Activated CD4-positive, alpha-beta T cell treated with anti-CD3 and anti-CD28 coated beads for 36 hours (primary cell): ENCODE measurements around the gene TGM2. TPM values are rescaled to one million over a fixed set of nuclear protein-coding genes. Genes with fewer than 3 reads are reported as not detected.
A peak's percentile ranks its signal among the peaks of the same experiment; 100 is the strongest.

Experiments
- ATAC-seq: fragments of 200-7000 bp; cut with Tn5 transposase; one replicate; pipeline ENCODE4 v1.10.0; 2021; ENCODE audit warnings: mild to moderate bottlenecking, moderate library complexity
- CTCF ChIA-PET: fragments of 350-600 bp; sonication (Branson Sonifier 250); formaldehyde crosslinking; loops from one replicate; lab custom pipeline; 2021; ENCODE audit warnings: antibody characterized with exemption; lab: Charles Lee
- POLR2A ChIA-PET: fragments of 350-600 bp; sonication (Branson Sonifier 250); formaldehyde crosslinking; loops from one replicate; lab custom pipeline; 2021; ENCODE audit warnings: antibody characterized with exemption, inconsistent platforms; lab: Charles Lee
- DNase-seq: peaks from one replicate; pipeline ENCODE4 v3.0.0-alpha.2; 2020
- H3K27ac Mint-ChIP-seq: one replicate; pipeline ENCODE4 v1.8.0; 2021; ENCODE audit warnings: mixed read lengths
- H3K27me3 Mint-ChIP-seq: one replicate; pipeline ENCODE4 v1.8.0; 2021; ENCODE audit warnings: mixed read lengths
- H3K36me3 Mint-ChIP-seq: one replicate; pipeline ENCODE4 v1.8.0; 2021; ENCODE audit warnings: low read depth, mixed read lengths
- H3K4me1 Mint-ChIP-seq: one replicate; pipeline ENCODE4 v1.8.0; 2021; ENCODE audit warnings: mixed read lengths
- H3K4me3 Mint-ChIP-seq: one replicate; pipeline ENCODE4 v1.8.0; 2021; ENCODE audit warnings: mild to moderate bottlenecking, moderate library complexity, mixed read lengths
- H3K9me3 Mint-ChIP-seq: one replicate; pipeline ENCODE4 v1.8.0; 2021; ENCODE audit warnings: low read depth, mixed read lengths
- intact Hi-C, 2 experiments: fragments of 100-400 bp; cut with DNase I in 1 of 2; cut with micrococcal nuclease in 1 of 2; formaldehyde crosslinking; loops; one replicate each; pipeline versions ENCODE4 v1.14.2 to v1.15.1; 2022 to 2024; cut with DNase I, micrococcal nuclease
- total RNA-seq, 2 experiments: library from RNA; stranded (reverse); gene quantifications; one replicate each; pipeline ENCODE4 v1.2.3, GENCODE V29; 2021

The TGM2 gene
- total RNA-seq, result under 1 TPM; 0.04 to 0.09 TPM

GRCh38 chr20:38165089-38165965 lies at the start of gene TGM2:
TGM2 (minus strand) TSS chr20:38165270; CDS start chr20:38165198, 72 bp downstream.
- H3K4me1 Mint-ChIP-seq, result peaks cover 8% of the 10 kb centered on the region
- ChIA-PET CTCF (interaction anchor here (0.6 to 2.5 kb wide), 6 partner anchors 10 to 1733 kb away, joined by 3 to 10 read pairs (median 3); no protein-coding TSS in a partner anchor), POLR2A (no interaction called here)
- intact Hi-C loops, result loop anchor here (1.0 to 5.0 kb wide), 5 partner anchors 57 to 601 kb away; no protein-coding TSS in a partner anchor
- H3K27ac Mint-ChIP-seq, result no peak within 1 kb of the TSS
- no peaks in the 10 kb centered on the region for H3K36me3 Mint-ChIP-seq
- ATAC-seq (peak; percentile 77), DNase-seq (peak; percentile 68)
- peaks cover 20% of the 10 kb centered on the region for H3K27me3 Mint-ChIP-seq
- H3K4me3 Mint-ChIP-seq, result no peak within 1 kb of the TSS
- no peaks in the 10 kb centered on the region for H3K9me3 Mint-ChIP-seq

DNA sequence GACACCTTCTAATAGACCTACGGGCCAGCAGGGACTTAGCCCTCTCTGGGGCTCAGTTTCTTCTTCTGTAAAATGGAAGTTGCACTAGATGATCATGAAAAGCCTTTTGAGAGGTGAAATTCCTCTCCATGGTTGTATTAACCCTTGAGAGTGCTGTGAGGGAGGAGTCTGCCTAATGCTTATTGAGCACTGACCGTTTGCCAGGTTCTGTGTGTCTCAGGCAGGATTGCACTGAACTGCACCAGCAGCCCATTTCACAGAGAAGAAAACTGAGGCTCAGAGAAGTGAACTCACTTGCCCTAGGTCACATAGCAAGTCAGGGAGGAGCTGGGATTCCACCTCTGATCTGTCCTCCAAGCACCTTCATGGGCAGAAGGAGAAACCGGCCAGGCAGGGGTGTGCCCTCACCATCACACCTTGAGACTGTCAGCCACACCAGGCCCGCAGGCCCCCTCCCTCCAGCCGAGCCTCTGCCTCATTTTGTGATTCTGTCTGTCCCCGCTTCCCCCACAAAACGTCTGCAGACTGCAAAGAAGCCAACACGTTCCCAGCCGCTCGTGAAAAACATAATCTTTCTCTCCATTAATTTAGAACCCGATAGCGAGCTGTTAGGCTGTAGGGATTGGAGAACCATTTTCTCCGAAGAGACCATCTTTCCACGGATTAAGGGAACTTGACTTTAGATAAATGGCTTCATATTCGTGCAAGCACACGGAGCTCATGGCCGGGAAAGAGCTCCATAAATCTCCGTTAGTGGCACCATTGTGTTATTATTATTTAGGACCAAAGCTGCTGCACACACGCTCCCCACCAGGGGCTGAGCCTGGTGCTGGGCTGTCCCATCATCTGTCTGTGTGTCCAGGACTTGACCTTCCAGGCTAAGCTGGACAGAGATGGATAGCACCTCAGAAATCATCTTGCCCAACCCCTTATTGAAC lies 49.5 kb upstream of the TGM2 start:
- Mint-ChIP-seq H3K4me1 (no peaks in the 10 kb centered on the region), H3K4me3 (no peak overlapping the region), H3K36me3 (no peaks in the 10 kb centered on the region), H3K27ac (no peak overlapping the region), H3K27me3 (no peaks in the 10 kb centered on the region), H3K9me3 (no peaks in the 10 kb centered on the region)
- ChIA-PET CTCF (no interaction called here), POLR2A (no interaction called here)
- ATAC-seq (no peak), DNase-seq (no peak)
- intact Hi-C loops, result no loop called here

GRCh38 chr20:38213607-38213940 lies 48.5 kb upstream of the TGM2 start:
- DNase-seq (no peak), ATAC-seq (no peak)
- ChIA-PET CTCF (interaction anchor here (0.8 to 1.6 kb wide), 2 partner anchors 10 to 12 kb away, joined by 3 to 4 read pairs; no protein-coding TSS in a partner anchor), POLR2A (no interaction called here)
- intact Hi-C loops, result no loop called here
- Mint-ChIP-seq H3K36me3 (no peaks in the 10 kb centered on the region), H3K27ac (no peak overlapping the region), H3K27me3 (peaks cover under 1% of the 10 kb centered on the region), H3K4me3 (no peak overlapping the region), H3K4me1 (no peaks in the 10 kb centered on the region), H3K9me3 (no peaks in the 10 kb centered on the region)

GRCh38 chr20:38212806-38213606 lies 47.9 kb upstream of the TGM2 start:
- no peaks in the 10 kb centered on the region for H3K4me1 Mint-ChIP-seq
- intact Hi-C loops, result no loop called here
- ATAC-seq (no peak), DNase-seq (no peak)
- no peak overlapping the region for H3K4me3 Mint-ChIP-seq
- ChIA-PET POLR2A (interaction anchor here (0.6 kb wide), 1 partner anchor 21 kb away, joined by 4 read pairs; no protein-coding TSS in a partner anchor), CTCF (interaction anchor here (0.8 to 1.6 kb wide), 2 partner anchors 11 to 13 kb away, joined by 3 to 4 read pairs; no protein-coding TSS in a partner anchor)
- no peak overlapping the region for H3K27ac Mint-ChIP-seq
- no peaks in the 10 kb centered on the region for H3K36me3 Mint-ChIP-seq
- H3K27me3 Mint-ChIP-seq, result peaks cover 3% of the 10 kb centered on the region
- no peaks in the 10 kb centered on the region for H3K9me3 Mint-ChIP-seq

DNA sequence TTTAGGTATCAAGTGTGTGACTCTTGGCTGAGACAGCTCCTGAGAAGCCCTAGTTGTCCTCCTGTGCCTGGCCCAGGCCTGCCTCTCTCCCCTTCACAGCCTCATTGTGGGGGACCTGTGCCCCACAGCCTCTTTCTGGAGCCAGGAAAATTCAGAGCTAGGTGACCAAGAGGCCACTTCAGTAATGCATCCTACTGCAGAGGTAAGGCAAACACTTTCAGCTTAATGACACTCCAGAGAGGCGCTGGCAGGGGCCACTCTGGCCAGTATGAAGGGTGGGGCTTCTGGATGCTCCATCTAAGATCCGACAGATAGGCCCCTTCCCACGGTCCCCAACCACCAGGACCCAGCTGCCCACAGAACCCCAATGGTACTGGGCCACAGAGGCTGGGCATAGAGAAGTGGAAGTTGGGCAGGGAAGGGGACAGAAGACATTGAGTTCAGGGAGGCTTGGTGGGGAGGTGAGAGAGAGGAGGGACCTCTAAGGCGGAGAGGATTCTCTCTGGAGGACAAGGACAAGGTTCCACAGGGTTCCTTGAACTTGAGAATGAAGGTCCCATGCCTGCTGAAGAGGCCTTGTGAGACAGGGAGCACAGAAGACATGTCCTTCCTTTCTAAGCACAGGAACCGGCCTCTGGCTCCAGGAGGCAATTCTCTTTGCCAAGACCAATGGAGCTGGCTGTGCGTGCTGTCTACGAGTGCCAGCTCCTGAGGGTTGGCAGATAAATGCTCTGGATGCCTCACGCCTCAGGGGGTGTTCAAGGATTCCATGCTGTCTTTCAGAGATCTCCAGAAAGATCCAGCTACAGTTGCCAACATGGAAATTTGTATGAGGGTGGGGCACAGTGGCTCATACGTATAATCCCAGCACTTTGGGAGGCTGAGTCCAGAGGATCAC lies 46.4 kb upstream of the TGM2 start:
- ChIA-PET POLR2A (no interaction called here), CTCF (interaction anchor here (1.4 kb wide), 1 partner anchor 10 kb away, joined by 7 read pairs; no protein-coding TSS in a partner anchor)
- Mint-ChIP-seq H3K9me3 (no peaks in the 10 kb centered on the region), H3K27ac (no peak overlapping the region), H3K4me3 (no peak overlapping the region), H3K36me3 (no peaks in the 10 kb centered on the region), H3K4me1 (no peaks in the 10 kb centered on the region), H3K27me3 (peaks cover 3% of the 10 kb centered on the region)
- intact Hi-C loops, result no loop called here
- no peak for DNase-seq
- ATAC-seq, result no peak

GRCh38 chr20:38210741-38211140 lies 45.7 kb upstream of the TGM2 start:
- H3K27ac Mint-ChIP-seq, result no peak overlapping the region
- peaks cover 3% of the 10 kb centered on the region for H3K27me3 Mint-ChIP-seq
- ATAC-seq (no peak), DNase-seq (no peak)
- no peak overlapping the region for H3K4me3 Mint-ChIP-seq
- no peaks in the 10 kb centered on the region for H3K9me3 Mint-ChIP-seq
- H3K36me3 Mint-ChIP-seq, result no peaks in the 10 kb centered on the region
- CTCF ChIA-PET, result interaction anchor here (1.0 to 1.3 kb wide), 2 partner anchors 10 to 12 kb away, joined by 5 read pairs; no protein-coding TSS in a partner anchor
- intact Hi-C loops, result no loop called here
- H3K4me1 Mint-ChIP-seq, result no peaks in the 10 kb centered on the region
- POLR2A ChIA-PET, result no interaction called here

DNA sequence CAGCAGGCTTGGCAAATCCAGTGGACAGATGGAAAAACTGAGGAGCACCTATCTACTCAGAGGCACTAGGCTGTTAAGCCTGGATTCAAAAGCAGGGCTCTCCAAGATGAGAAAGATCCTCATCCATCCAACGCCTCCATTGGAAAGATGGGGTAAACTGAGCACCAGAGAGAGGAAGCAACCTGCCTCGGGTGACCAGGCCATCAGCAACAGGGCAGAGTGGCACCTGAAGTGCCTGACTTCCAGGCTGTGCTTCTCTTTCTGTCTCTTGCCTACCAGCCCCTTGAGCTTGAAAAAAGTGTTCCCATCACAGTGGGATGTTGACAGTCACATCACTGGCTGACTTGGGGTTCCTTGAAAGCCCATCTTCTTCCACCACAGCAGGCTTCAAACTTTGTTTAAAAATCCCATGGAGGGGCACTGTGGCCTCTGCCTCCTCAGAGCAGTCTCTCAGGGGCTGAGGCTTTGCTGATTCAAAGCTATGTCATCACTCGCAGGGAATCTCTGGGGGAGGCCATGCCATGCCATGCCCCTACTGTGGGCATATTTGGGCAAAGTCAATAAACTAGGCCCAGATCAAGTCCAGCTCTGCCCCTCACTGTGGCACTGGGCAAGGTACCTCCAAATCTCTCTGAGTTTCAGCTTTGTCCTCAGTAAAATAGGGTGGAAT lies 44.8 kb upstream of the TGM2 start:
- Mint-ChIP-seq H3K27ac (no peak overlapping the region), H3K4me3 (no peak overlapping the region), H3K27me3 (peaks cover 3% of the 10 kb centered on the region), H3K4me1 (no peaks in the 10 kb centered on the region), H3K9me3 (no peaks in the 10 kb centered on the region), H3K36me3 (no peaks in the 10 kb centered on the region)
- POLR2A ChIA-PET, result no interaction called here
- intact Hi-C loops, result no loop called here
- ATAC-seq (no peak), DNase-seq (no peak)
- CTCF ChIA-PET, result interaction anchor here (0.7 to 1.5 kb wide), 5 partner anchors 11 to 262 kb away, joined by 3 to 5 read pairs (median 4); no protein-coding TSS in a partner anchor

DNA sequence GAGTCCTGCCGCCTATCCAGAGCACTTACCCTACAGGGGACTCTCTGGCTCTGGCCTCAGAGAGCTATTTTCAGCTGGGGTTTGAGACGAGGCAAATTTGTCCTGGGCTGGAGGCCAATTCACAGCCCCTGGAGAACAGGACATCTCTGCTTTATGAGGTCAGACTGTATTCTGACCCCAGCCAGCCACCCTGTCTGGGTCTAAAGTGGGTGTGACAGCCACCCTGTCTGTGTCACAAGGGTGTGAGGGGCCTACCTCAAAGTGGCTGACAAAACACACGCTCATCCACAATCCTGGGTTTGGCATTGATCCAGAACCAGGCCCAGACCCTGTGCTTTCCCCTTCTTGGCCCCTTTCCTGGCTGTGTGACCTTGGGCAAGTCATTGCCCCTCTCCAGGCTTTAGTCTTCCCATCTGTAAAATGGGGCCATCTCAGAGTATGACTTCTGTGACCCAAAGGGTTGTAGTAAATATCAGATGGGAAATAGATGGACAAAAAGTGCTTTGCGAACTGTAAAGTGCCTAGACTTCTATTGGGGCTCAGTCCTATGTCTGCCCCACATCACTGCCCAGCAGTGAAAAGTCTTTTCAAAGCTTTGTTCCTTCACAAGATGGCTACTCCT lies 44.1 kb upstream of the TGM2 start:
- intact Hi-C loops, result no loop called here
- DNase-seq (no peak), ATAC-seq (no peak)
- Mint-ChIP-seq H3K4me1 (no peaks in the 10 kb centered on the region), H3K9me3 (no peaks in the 10 kb centered on the region), H3K36me3 (no peaks in the 10 kb centered on the region), H3K27ac (no peak overlapping the region), H3K27me3 (peaks cover 6% of the 10 kb centered on the region), H3K4me3 (no peak overlapping the region)
- ChIA-PET CTCF (interaction anchor here (0.8 to 1.5 kb wide), 3 partner anchors 12 to 32 kb away, joined by 3 to 5 read pairs (median 4); no protein-coding TSS in a partner anchor), POLR2A (no interaction called here)

- ATAC-seq, result no peak
Observed at GRCh38 chr20:38208523-38208922, 43.5 kb upstream of the TGM2 start.

More at GRCh38 chr20:38208523-38208922, 43.5 kb upstream of the TGM2 start:
- POLR2A ChIA-PET, result no interaction called here
- Mint-ChIP-seq H3K27ac (no peak overlapping the region), H3K27me3 (peaks cover 6% of the 10 kb centered on the region), H3K36me3 (no peaks in the 10 kb centered on the region), H3K9me3 (no peaks in the 10 kb centered on the region), H3K4me1 (no peaks in the 10 kb centered on the region), H3K4me3 (no peak overlapping the region)
- no peak for DNase-seq
- CTCF ChIA-PET, result interaction anchor here (1.0 to 4.1 kb wide), 3 partner anchors 13 to 18 kb away, joined by 3 to 27 read pairs (median 3); no protein-coding TSS in a partner anchor
- intact Hi-C loops, result no loop called here
